HepG2 (cell line): ENCODE data around the gene TSN. TPM values are rescaled to one million over a fixed set of nuclear protein-coding genes. Genes with fewer than 3 reads are reported as not detected.
A peak's percentile ranks its signal among the peaks of the same experiment; 100 is the strongest.

Experiments used
- ATF5 ChIP-seq: sonication (generic); formaldehyde crosslinking; IDR thresholded peaks from 2 replicates; pipeline ENCODE4 v1.4.0; 2020; ENCODE audit warnings: mild to moderate bottlenecking, low read depth, missing genetic modification reagents
- CREB3 ChIP-seq: sonication (generic); formaldehyde crosslinking; IDR thresholded peaks from 2 replicates; pipeline ENCODE4 v1.5.0; 2020; ENCODE audit warnings: missing genetic modification reagents
- ELF3 ChIP-seq: IDR thresholded peaks from 2 replicates; pipeline ENCODE4 v1.6.1; 2016; ENCODE audit warnings: missing genetic modification reagents, missing compliant biosample characterization
- FOXO4 ChIP-seq: sonication (generic); formaldehyde crosslinking; conservative IDR thresholded peaks from 2 replicates; pipeline ENCODE4 v1.8.1; 2023; ENCODE audit warnings: missing genetic modification reagents
- FOXP4 ChIP-seq: sonication (generic); formaldehyde crosslinking; IDR thresholded peaks from 2 replicates; pipeline ENCODE4 v1.4.0; 2020; ENCODE audit warnings: missing genetic modification reagents
- GATAD2A ChIP-seq: IDR thresholded peaks from 2 replicates; pipeline ENCODE4 v1.6.1; 2016
- HES4 ChIP-seq: sonication (generic); formaldehyde crosslinking; IDR thresholded peaks from 2 replicates; pipeline ENCODE4 v1.9.0; 2021; ENCODE audit warnings: mild to moderate bottlenecking, missing genetic modification reagents, borderline replicate concordance
- HIVEP1 ChIP-seq: sonication (generic); formaldehyde crosslinking; IDR thresholded peaks from 2 replicates; pipeline ENCODE4 v1.4.0; 2020; ENCODE audit warnings: mild to moderate bottlenecking, missing genetic modification reagents
- MLLT10 ChIP-seq: sonication (generic); formaldehyde crosslinking; IDR thresholded peaks from 2 replicates; pipeline ENCODE4 v1.4.0; 2020; ENCODE audit warnings: missing genetic modification reagents
- MTA3 ChIP-seq: sonication (generic); formaldehyde crosslinking; IDR thresholded peaks from 2 replicates; pipeline ENCODE4 v1.4.0; 2020; ENCODE audit warnings: missing genetic modification reagents
- MXI1 ChIP-seq: IDR thresholded peaks from 3 replicates; pipeline ENCODE4 v1.6.1; 2012; ENCODE audit warnings: low read depth, low read length, inconsistent platforms, borderline replicate concordance
- NFYB ChIP-seq: sonication (generic); formaldehyde crosslinking; IDR thresholded peaks from 2 replicates; pipeline ENCODE4 v1.4.0; 2020; ENCODE audit warnings: missing genetic modification reagents
- POGK ChIP-seq: sonication (generic); formaldehyde crosslinking; conservative IDR thresholded peaks from 2 replicates; pipeline ENCODE4 v1.8.0; 2022; ENCODE audit warnings: mild to moderate bottlenecking, moderate library complexity, missing genetic modification reagents
- TP53 ChIP-seq: sonication (generic); formaldehyde crosslinking; conservative IDR thresholded peaks from 2 replicates; pipeline ENCODE4 v1.4.0; 2020; ENCODE audit warnings: missing genetic modification reagents
- ZFP90 ChIP-seq: sonication (generic); formaldehyde crosslinking; IDR thresholded peaks from 2 replicates; pipeline ENCODE4 v1.8.0; 2022; ENCODE audit warnings: missing genetic modification reagents, mild to moderate bottlenecking, inconsistent platforms, borderline replicate concordance
- ZNF256 ChIP-seq: sonication (generic); formaldehyde crosslinking; conservative IDR thresholded peaks from 2 replicates; pipeline ENCODE4 v1.4.0; 2020; ENCODE audit warnings: missing genetic modification reagents
- ZNF264 ChIP-seq: sonication (generic); formaldehyde crosslinking; IDR thresholded peaks from 2 replicates; pipeline ENCODE4 v1.4.0; 2020; ENCODE audit warnings: missing genetic modification reagents
- ZNF414 ChIP-seq: sonication (generic); formaldehyde crosslinking; IDR thresholded peaks from 2 replicates; pipeline ENCODE4 v1.5.0; 2020; ENCODE audit warnings: missing genetic modification reagents
- ZNF607 ChIP-seq: sonication (generic); formaldehyde crosslinking; IDR thresholded peaks from 2 replicates; pipeline ENCODE4 v1.5.1; 2020; ENCODE audit warnings: missing genetic modification reagents, mild to moderate bottlenecking, borderline replicate concordance
- ZNF713 ChIP-seq: sonication (generic); formaldehyde crosslinking; IDR thresholded peaks from 2 replicates; pipeline ENCODE4 v1.4.0; 2020; ENCODE audit warnings: mild to moderate bottlenecking, missing genetic modification reagents
- polyA plus RNA-seq, 8 experiments: library from polyadenylated mRNA; depleted of rRNA in 3 of 8; stranded (reverse) in 7 of 8; unstranded in 1 of 8; fragments of >200 nt; fragmentation: Illumina TruSeq in 4 of 8; extraction: Trizol in 4 of 8; gene quantifications; 2 replicates each; pipeline versions ENCODE4 v1.2.1 to v1.2.3, GENCODE V29; 2011 to 2016; ENCODE audit warnings: low read depth in 4 of 8, missing spikeins in 1 of 8, mixed read lengths in 1 of 8; ENCODE audit not compliant: insufficient read depth in 1 of 8
- total RNA-seq, 5 experiments: library from RNA; depleted of rRNA; stranded (reverse); fragments of >200 nt; fragmentation: Illumina TruSeq; extraction: Trizol; gene quantifications; 2 replicates each; pipeline ENCODE4 v1.2.3, GENCODE V29; 2016; ENCODE audit warnings: low read depth in 1 of 5

TSN gene
- total and polyA plus RNA-seq, 2 of the 13 experiments (the other 11 are each of a cell fraction or from before 2014, with no cell fraction given): 56.4 to 115 TPM

GRCh38 chr2:121736462-121737336 is 18.8 kb upstream of the TSN start, which contains the start of gene NIFK (continued):
- TF ChIP-seq ZNF256 (CRISPR knock-in tag): 0 out of 2 replicates have a peak, but pooled peaks have one; percentile 86
- no peak for TF ChIP-seq CREB3
- peak; percentile 91; the same call in 1 of the 2 replicates for TF ChIP-seq ZFP90 (CRISPR knock-in tag)
- TF ChIP-seq MLLT10 (CRISPR knock-in tag): no peak
- TF ChIP-seq ZNF607 (CRISPR knock-in tag): peak; percentile 31; the same call in 1 of the 2 replicates
- TF ChIP-seq ATF5 (CRISPR knock-in tag): no peak; the same call in 1 of the 2 replicates
- peak; percentile 46; the same call in 1 of the 2 replicates for TF ChIP-seq GATAD2A (CRISPR knock-in tag)
- TF ChIP-seq HIVEP1 (CRISPR knock-in tag): peak; percentile 93
- TF ChIP-seq ZNF713 (CRISPR knock-in tag): no peak
- TF ChIP-seq MTA3 (CRISPR knock-in tag): no peak
- TF ChIP-seq FOXO4 (CRISPR knock-in tag): 0 out of 2 replicates have a peak, but pooled peaks have one; percentile 81
- TF ChIP-seq ZNF264 (CRISPR knock-in tag): peak; percentile 64; the same call in 1 of the 2 replicates
- TF ChIP-seq POGK (CRISPR knock-in tag): peak; percentile 88
- TF ChIP-seq TP53: 0 out of 2 replicates have a peak, but pooled peaks have one; percentile 64
- TF ChIP-seq MXI1: peak; percentile 99
- TF ChIP-seq HES4 (CRISPR knock-in tag): peak; percentile 40; the same call in 1 of the 2 replicates
- TF ChIP-seq FOXP4 (CRISPR knock-in tag): peak; percentile 67; the same call in 1 of the 2 replicates
- peak; percentile 83 for TF ChIP-seq ZNF414 (CRISPR knock-in tag)
- TF ChIP-seq ELF3 (CRISPR knock-in tag): peak; percentile 97
- peak; percentile 50; the same call in 1 of the 2 replicates for TF ChIP-seq NFYB (CRISPR knock-in tag)
